ENCODE results near the gene PTMS.

Gene PTMS

DNA sequence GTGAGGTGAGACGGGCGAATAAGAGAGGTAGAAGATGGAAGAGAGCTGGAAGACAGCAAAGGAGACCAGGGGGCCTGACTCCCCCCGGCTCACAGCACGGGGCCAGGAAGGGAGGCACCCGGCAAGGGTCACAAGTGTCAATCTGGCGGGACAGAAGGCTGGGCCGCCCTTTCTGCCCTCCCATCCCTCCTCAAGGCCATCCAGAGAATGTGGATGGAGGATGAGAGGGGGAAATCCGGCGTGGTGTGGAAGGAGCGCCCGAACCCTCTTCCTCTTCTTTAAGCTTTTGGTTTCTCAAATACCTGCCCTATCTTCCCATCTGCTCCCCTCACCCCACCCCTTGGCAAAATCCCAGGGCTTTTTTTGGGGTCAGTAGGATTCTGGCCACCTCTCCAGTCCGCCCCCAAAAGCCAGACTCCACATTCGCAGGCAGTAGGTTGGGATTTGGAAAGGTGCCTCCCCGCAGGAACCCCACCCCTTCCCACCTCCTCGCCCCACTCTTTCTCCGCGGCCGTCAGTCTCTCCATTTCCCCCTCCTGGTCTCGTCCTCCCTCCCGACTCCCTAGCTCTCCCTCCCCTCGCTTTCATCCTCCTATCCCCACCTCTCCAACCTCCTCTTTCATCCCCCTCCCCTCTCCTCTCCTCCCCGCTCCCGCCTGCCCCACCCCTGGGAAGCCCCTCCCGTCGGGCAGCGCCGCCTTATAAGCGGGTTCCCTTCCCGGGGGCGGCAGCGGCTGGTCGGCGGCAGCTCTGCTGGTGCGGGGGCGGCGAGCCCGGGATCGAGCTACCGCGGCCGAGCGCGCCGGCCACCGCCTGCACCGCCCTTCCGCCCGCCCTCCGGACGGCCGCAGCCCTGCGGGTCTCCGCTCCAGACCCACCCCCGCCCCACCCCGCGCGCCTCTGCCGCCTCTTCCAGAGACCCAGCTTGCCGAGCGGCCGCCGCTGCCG, at the start of gene PTMS:
PTMS (plus strand) TSS at position 730 of the 948 bp plus-strand sequence. CDS start 343 bp downstream, outside the sequence.
- peak within 1 kb of the TSS; percentile 94 for H3K27ac ChIP-seq
- peak; percentile 80 for DNase-seq (ENCODE audit: low spot score)
- no peak for TF ChIP-seq CTCF (conservative IDR thresholded peaks at IDR 0.05; ENCODE audit: low read depth)
- ChIA-PET POLR2A (ENCODE audit: low non-redundant PET) (interaction anchor here (0.6 to 1.4 kb wide), 5 partner anchors 12 to 86 kb away, joined by 3 to 11 read pairs (median 3); partner anchors contain the start of genes COPS7A, MLF2 and USP5), CTCF (interaction anchor here (0.6 to 2.5 kb wide), 9 partner anchors 8 to 226 kb away, joined by 3 to 27 read pairs (median 3); partner anchors contain the start of gene MLF2)

- CTCF ChIA-PET = no interaction called here
- POLR2A ChIA-PET (ENCODE audit: low non-redundant PET) = interaction anchor here (0.6 kb wide), 1 partner anchor 134 kb away, joined by 3 read pairs; the partner anchor contains the start of gene CDCA3
- H3K27ac ChIP-seq = no peak overlapping the region
- DNase-seq (ENCODE audit: low spot score) = no peak
- no peak for TF ChIP-seq CTCF (conservative IDR thresholded peaks at IDR 0.05; ENCODE audit: low read depth)
Measured at GRCh38 chr12:6716874-6717437, 49.2 kb upstream of the PTMS start.

GRCh38 chr12:6722863-6723262, 43.3 kb upstream of the PTMS start:
- POLR2A ChIA-PET (ENCODE audit: low non-redundant PET) = no interaction called here
- TF ChIP-seq CTCF (conservative IDR thresholded peaks at IDR 0.05; ENCODE audit: low read depth) = no peak
- CTCF ChIA-PET = no interaction called here

DNA sequence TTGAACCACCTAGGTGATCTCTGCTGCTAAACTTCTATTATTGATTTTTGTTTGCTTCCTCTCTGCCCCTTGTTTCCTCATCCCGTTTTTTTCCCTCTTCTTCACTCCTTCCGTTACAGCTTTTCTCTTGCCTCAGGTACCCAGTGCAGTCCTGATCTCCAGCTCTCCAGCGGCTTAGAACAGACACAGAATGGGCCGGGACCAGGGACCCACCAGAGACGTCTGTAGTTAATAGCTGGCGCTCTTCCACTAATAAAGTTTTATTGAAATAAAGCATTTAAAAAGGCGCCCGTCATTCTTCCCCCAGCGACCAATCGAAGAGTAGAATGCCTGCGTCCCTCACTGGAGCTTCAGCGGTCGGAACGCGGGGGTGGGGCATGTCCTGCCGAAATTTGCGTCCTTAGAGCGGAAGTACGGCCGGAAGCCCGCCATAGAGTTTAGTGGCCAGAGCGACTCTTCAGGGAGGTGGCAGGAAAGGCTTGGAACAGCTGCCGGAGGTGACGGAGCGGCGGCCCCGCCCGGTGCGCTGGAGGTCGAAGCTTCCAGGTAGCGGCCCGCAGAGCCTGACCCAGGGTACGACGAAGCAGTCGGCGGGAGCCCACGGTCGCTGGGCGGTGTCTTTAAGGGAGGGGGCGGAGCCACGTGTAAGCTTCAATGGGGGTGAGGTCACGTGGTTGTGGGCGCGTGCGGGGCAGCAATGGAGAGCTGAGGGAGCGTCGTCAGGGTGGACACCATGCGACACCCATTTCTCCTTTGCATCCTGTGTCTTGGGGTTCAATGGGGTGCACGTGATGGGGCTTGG, 42.4 kb upstream of the PTMS start, which contains the start of gene COPS7A:
COPS7A (plus strand) TSS at position 440 of the 802 bp plus-strand sequence. CDS start 611 bp downstream, outside the sequence.
- ChIA-PET POLR2A (ENCODE audit: low non-redundant PET) (interaction anchor here (0.6 to 1.4 kb wide), 10 partner anchors 10 to 167 kb away, joined by 3 to 13 read pairs (median 3); partner anchors contain the start of genes CDCA3, USP5 and ZNF384), CTCF (interaction anchor here (0.9 to 1.2 kb wide), 3 partner anchors 12 to 56 kb away, joined by 3 read pairs; partner anchors contain the start of gene MLF2)
- peak within 1 kb of the TSS; percentile 84 for H3K27ac ChIP-seq
- no peak for TF ChIP-seq CTCF (conservative IDR thresholded peaks at IDR 0.05; ENCODE audit: low read depth)
- DNase-seq (ENCODE audit: low spot score) = peak; percentile 97

More at GRCh38 chr12:6722863-6723262, 43.3 kb upstream of the PTMS start:
- H3K27ac ChIP-seq = no peak overlapping the region
- DNase-seq (ENCODE audit: low spot score) = no peak

DNA sequence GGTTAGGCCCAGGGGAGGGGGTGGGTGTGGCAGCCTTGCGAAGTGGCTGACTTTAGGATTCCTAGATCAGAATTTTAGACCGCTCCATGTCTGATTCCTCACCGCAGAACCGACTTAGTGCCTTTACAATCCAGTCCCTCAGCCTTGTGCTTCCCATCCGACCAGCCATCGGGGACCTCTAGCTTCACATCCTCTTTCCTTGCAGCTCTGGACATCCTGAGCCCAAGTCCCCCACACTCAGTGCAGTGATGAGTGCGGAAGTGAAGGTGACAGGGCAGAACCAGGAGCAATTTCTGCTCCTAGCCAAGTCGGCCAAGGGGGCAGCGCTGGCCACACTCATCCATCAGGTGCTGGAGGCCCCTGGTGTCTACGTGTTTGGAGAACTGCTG, 41.8 kb upstream of the PTMS start:
- CTCF ChIA-PET = interaction anchor here (0.9 to 1.2 kb wide), 3 partner anchors 11 to 57 kb away, joined by 3 read pairs; partner anchors contain the start of gene MLF2
- no peak for TF ChIP-seq CTCF (conservative IDR thresholded peaks at IDR 0.05; ENCODE audit: low read depth)
- POLR2A ChIA-PET (ENCODE audit: low non-redundant PET) = interaction anchor here (0.6 to 1.4 kb wide), 7 partner anchors 35 to 118 kb away, joined by 3 to 13 read pairs (median 3); partner anchors contain the start of gene ZNF384
- DNase-seq (ENCODE audit: low spot score) = no peak
- peak overlapping the region; percentile 84 for H3K27ac ChIP-seq
